A549 (cell line): ENCODE results near the gene NRARP. TPM values are rescaled to one million over a fixed set of nuclear protein-coding genes. Genes with fewer than 3 reads are reported as not detected.

Experiments
- ATAC-seq, 2 experiments: fragments of 200-7000 bp in 1 of 2; fragments of >200 bp in 1 of 2; cut with Nextera tagmentation in 1 of 2; cut with Tn5 transposase in 1 of 2; 3 replicates each; pipeline versions ENCODE4 v1.8.0 to v1.9.1; 2018 to 2020; ENCODE audit warnings: mild to moderate bottlenecking in 1 of 2, moderate library complexity in 1 of 2
- CTCF ChIA-PET: fragments of 300-600 bp; sonication (Branson Sonifier 250); formaldehyde crosslinking; extraction: SDS; loops from one replicate; lab custom pipeline; 2021; ENCODE audit warnings: antibody characterized with exemption, inconsistent platforms; lab: Yijun Ruan, JAX
- POLR2A ChIA-PET: fragments of 350-600 bp; formaldehyde crosslinking; extraction: SDS; loops from one replicate; lab custom pipeline; 2021; ENCODE audit warnings: antibody characterized with exemption, inconsistent platforms; lab: Yijun Ruan, JAX
- DNase-seq, 2 experiments: peaks; one replicate each; pipeline versions ENCODE4 v3.0.0 to v3.0.0-alpha.2; 2011 to 2016; ENCODE audit warnings: low read depth in 1 of 2, low spot score in 1 of 2
- FAIRE-seq: peaks from 2 replicates; lab custom pipeline; 2011; peaks lifted over from hg19 to GRCh38; lab: Jason Lieb, UNC
- H3K27ac ChIP-seq, 2 experiments: fragments of >200 bp; sonication (Bioruptor Twin); formaldehyde crosslinking; 3 replicates each; pipeline ENCODE4 v1.5.1; 2016 to 2017
- H3K4me1 ChIP-seq: fragments of >200 bp; sonication (Bioruptor Twin); formaldehyde crosslinking; 3 replicates; pipeline ENCODE4 v1.6.1; 2016
- H3K4me2 ChIP-seq: fragments of >200 bp; sonication (Bioruptor Twin); formaldehyde crosslinking; 3 replicates; pipeline ENCODE4 v1.6.1; 2016
- H3K4me3 ChIP-seq: fragments of >200 bp; sonication (Bioruptor Twin); formaldehyde crosslinking; 3 replicates; pipeline ENCODE4 v1.5.1; 2016
- H3K9me3 ChIP-seq: fragments of >200 bp; sonication (Bioruptor Twin); formaldehyde crosslinking; 3 replicates; pipeline ENCODE4 v1.6.1; 2016
- CBX8 ChIP-seq: fragments of 200-600 bp; sonication (generic); IDR thresholded peaks from 2 replicates; pipeline ENCODE4 v1.6.1; 2016
- E2F6 ChIP-seq: IDR thresholded peaks from 2 replicates; pipeline ENCODE4 v1.6.1; 2012; ENCODE audit warnings: low read depth, borderline replicate concordance
- EHMT2 ChIP-seq: fragments of 200-600 bp; sonication (generic); IDR thresholded peaks from 2 replicates; pipeline ENCODE4 v1.6.1; 2016; ENCODE audit warnings: antibody characterized with exemption, low read depth, mild to moderate bottlenecking, moderate library complexity
- EP300 ChIP-seq, 2 experiments: fragments of >200 bp; sonication (Bioruptor Twin); formaldehyde crosslinking; IDR thresholded peaks; 2 replicates in 1 of 2; 3 replicates in 1 of 2; pipeline ENCODE4 v1.6.1; 2016 to 2017
- FOSB ChIP-seq: fragments of 250-450 bp; sonication (Bioruptor Pico); IDR thresholded peaks from 2 replicates; pipeline ENCODE4 v1.5.0; 2020; ENCODE audit warnings: mild to moderate bottlenecking, moderate library complexity
- HEYL ChIP-seq: fragments of 250-450 bp; sonication (Bioruptor Pico); IDR thresholded peaks from 2 replicates; pipeline ENCODE4 v1.8.0; 2021; ENCODE audit warnings: mild to moderate bottlenecking, moderate library complexity
- HOXB13 ChIP-seq: fragments of 250-450 bp; sonication (Bioruptor Pico); IDR thresholded peaks from 2 replicates; pipeline ENCODE4 v1.5.0; 2020; ENCODE audit warnings: low read depth, mild to moderate bottlenecking, moderate library complexity
- MAFK ChIP-seq: fragments of 450-650 bp; IDR thresholded peaks from 2 replicates; pipeline ENCODE4 v1.6.1; 2014; ENCODE audit not compliant: partially characterized antibody
- MAX ChIP-seq: IDR thresholded peaks from 2 replicates; pipeline ENCODE4 v1.6.1; 2012
- MAZ ChIP-seq: fragments of 150-350 bp; IDR thresholded peaks from 2 replicates; pipeline ENCODE4 v1.6.1; 2014; ENCODE audit warnings: antibody characterized with exemption, low read depth, low read length, borderline replicate concordance
- NR3C1 ChIP-seq: fragments of >200 bp; sonication (Bioruptor Twin); formaldehyde crosslinking; IDR thresholded peaks from 3 replicates; pipeline ENCODE4 v1.6.1; 2017
- PBX3 ChIP-seq: IDR thresholded peaks from 2 replicates; pipeline ENCODE4 v1.6.1; 2012
- POLR2A ChIP-seq: IDR thresholded peaks from 2 replicates; pipeline ENCODE4 v1.6.1; 2012; ENCODE audit warnings: mild to moderate bottlenecking, low read length
- POLR2AphosphoS2 ChIP-seq: conservative IDR thresholded peaks from 2 replicates; pipeline ENCODE4 v1.6.1; 2012; ENCODE audit warnings: low read length, improper control_type of control experiment, inconsistent platforms
- RAD21 ChIP-seq, 2 experiments: fragments of >200 bp in 1 of 2; sonication (Bioruptor Twin) in 1 of 2; formaldehyde crosslinking in 1 of 2; IDR thresholded peaks in 1 of 2; conservative IDR thresholded peaks in 1 of 2; 2 replicates in 1 of 2; 3 replicates in 1 of 2; pipeline ENCODE4 v1.6.1; 2012 to 2018; ENCODE audit warnings: inconsistent platforms in 1 of 2
- RARB ChIP-seq: fragments of 250-450 bp; sonication (Bioruptor Pico); IDR thresholded peaks from 2 replicates; pipeline ENCODE4 v1.8.0; 2021; ENCODE audit warnings: mild to moderate bottlenecking, moderate library complexity
- TFCP2L1 ChIP-seq: fragments of 250-450 bp; sonication (Bioruptor Pico); IDR thresholded peaks from 2 replicates; pipeline ENCODE4 v1.5.0; 2021; ENCODE audit warnings: mild to moderate bottlenecking
- TP53 ChIP-seq: fragments of 250-450 bp; sonication (Bioruptor Pico); IDR thresholded peaks from 2 replicates; pipeline ENCODE4 v1.5.0; 2021; ENCODE audit warnings: mild to moderate bottlenecking, moderate library complexity
- ZSCAN20 ChIP-seq: fragments of 250-450 bp; sonication (Bioruptor Pico); IDR thresholded peaks from 2 replicates; pipeline ENCODE4 v1.8.0; 2022; ENCODE audit warnings: mild to moderate bottlenecking, moderate library complexity
- WGBS: methylation state at CpG from one replicate; pipeline ENCODE4 v1.1.6; 2017; ENCODE audit errors: missing lambda C conversion rate; 5-methylcytosine and 5-hydroxymethylcytosine counted together
- polyA plus RNA-seq, 4 experiments: library from polyadenylated mRNA; depleted of rRNA in 3 of 4; stranded (reverse); fragments of >200 nt; fragmentation: RNase III in 1 of 4; extraction: RNeasy Plus Mini Kit Qiagen cat#74134 plus additional on column Dnase treatment in 1 of 4; gene quantifications; 2 replicates in 3 of 4; 3 replicates in 1 of 4; pipeline ENCODE4 v1.2.3, GENCODE V29; 2011 to 2017
- TF ChIP-seq, protein P1 (sequence below): fragments of >200 bp; sonication (Bioruptor Twin); formaldehyde crosslinking; IDR thresholded peaks from 3 replicates; pipeline ENCODE4 v1.5.1; 2016

Gene NRARP
- polyA plus RNA-seq, 2 of the 4 experiments (the other 2 are of a cell fraction), result 1.3 to 5.1 TPM

GRCh38 chr9:137305798-137306065 lies 3.7 kb upstream of the NRARP start:
- FAIRE-seq (no peak), DNase-seq (no peak), ATAC-seq (no peak)
- Histone ChIP-seq H3K4me3 (no peak overlapping the region), H3K27ac (peak overlapping the region in 1 of 2 experiments; percentile 30; a peak in 3 of 6 replicates), H3K4me1 (peaks cover 16% of the 10 kb centered on the region), H3K4me2 (no peak overlapping the region), H3K9me3 (no peaks in the 10 kb centered on the region)
- 48% methylated on average over 3 of the region's 8 CpGs for WGBS
- no peak for TF ChIP-seq PBX3
- TF ChIP-seq, protein P1, sequence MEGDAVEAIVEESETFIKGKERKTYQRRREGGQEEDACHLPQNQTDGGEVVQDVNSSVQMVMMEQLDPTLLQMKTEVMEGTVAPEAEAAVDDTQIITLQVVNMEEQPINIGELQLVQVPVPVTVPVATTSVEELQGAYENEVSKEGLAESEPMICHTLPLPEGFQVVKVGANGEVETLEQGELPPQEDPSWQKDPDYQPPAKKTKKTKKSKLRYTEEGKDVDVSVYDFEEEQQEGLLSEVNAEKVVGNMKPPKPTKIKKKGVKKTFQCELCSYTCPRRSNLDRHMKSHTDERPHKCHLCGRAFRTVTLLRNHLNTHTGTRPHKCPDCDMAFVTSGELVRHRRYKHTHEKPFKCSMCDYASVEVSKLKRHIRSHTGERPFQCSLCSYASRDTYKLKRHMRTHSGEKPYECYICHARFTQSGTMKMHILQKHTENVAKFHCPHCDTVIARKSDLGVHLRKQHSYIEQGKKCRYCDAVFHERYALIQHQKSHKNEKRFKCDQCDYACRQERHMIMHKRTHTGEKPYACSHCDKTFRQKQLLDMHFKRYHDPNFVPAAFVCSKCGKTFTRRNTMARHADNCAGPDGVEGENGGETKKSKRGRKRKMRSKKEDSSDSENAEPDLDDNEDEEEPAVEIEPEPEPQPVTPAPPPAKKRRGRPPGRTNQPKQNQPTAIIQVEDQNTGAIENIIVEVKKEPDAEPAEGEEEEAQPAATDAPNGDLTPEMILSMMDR, result no peak
- TF ChIP-seq POLR2AphosphoS2, result no peak
- no peak for TF ChIP-seq ZSCAN20
- TF ChIP-seq TP53 (CRISPR knock-in tag), result no peak
- TF ChIP-seq POLR2A, result no peak
- TF ChIP-seq EP300 (IDR thresholded peaks at IDR 0.05), result no peak
- TF ChIP-seq EHMT2, result no peak
- TF ChIP-seq MAX, result no peak
- TF ChIP-seq RARB, result no peak
- no peak for TF ChIP-seq TFCP2L1 (CRISPR knock-in tag)
- TF ChIP-seq CBX8, result no peak
- no peak for TF ChIP-seq FOSB (CRISPR knock-in tag)
- TF ChIP-seq NR3C1, result no peak
- no peak for TF ChIP-seq MAFK
- TF ChIP-seq RAD21 (conservative IDR thresholded peaks at IDR 0.05 in 1 of 2, IDR thresholded peaks at IDR 0.05 in 1 of 2), result no peak
- TF ChIP-seq HOXB13 (CRISPR knock-in tag), result no peak
- CTCF ChIA-PET, result interaction anchor here (1.1 kb wide), 1 partner anchor 117 kb away, joined by 4 read pairs; the partner anchor contains the start of genes EXD3 and NOXA1
- POLR2A ChIA-PET, result no interaction called here

GRCh38 chr9:137305060-137305797 lies 3.2 kb upstream of the NRARP start:
- DNase-seq (peak in 1 of 2 experiments; percentile 70), FAIRE-seq (no peak), ATAC-seq (peak; percentile 21 to 67; a peak in 3 of 6 replicates)
- TF ChIP-seq HOXB13 (CRISPR knock-in tag) (no peak), HEYL (CRISPR knock-in tag) (no peak), NR3C1 (no peak), POLR2AphosphoS2 (no peak), E2F6 (no peak), FOSB (CRISPR knock-in tag) (no peak), MAZ (no peak)
- ChIA-PET CTCF (interaction anchor here (0.9 to 4.4 kb wide), 4 partner anchors 8 to 117 kb away, joined by 3 to 51 read pairs (median 4); partner anchors contain the start of genes EXD3 and NOXA1), POLR2A (no interaction called here)
- Histone ChIP-seq H3K27ac (peak overlapping the region in 1 of 2 experiments; percentile 45; a peak in 3 of 6 replicates), H3K4me3 (no peak overlapping the region), H3K9me3 (no peaks in the 10 kb centered on the region), H3K4me2 (no peak overlapping the region), H3K4me1 (peaks cover 16% of the 10 kb centered on the region)
- 79% methylated on average over 22 of the region's 36 CpGs for WGBS
